ENCODE measurements around the gene TCF23.
"Not testable (repeated sequence)": the region's sequence is repeated elsewhere in the genome, so short reads cannot be mapped to it uniquely, and the experiment has no call there.

Gene TCF23

DNA sequence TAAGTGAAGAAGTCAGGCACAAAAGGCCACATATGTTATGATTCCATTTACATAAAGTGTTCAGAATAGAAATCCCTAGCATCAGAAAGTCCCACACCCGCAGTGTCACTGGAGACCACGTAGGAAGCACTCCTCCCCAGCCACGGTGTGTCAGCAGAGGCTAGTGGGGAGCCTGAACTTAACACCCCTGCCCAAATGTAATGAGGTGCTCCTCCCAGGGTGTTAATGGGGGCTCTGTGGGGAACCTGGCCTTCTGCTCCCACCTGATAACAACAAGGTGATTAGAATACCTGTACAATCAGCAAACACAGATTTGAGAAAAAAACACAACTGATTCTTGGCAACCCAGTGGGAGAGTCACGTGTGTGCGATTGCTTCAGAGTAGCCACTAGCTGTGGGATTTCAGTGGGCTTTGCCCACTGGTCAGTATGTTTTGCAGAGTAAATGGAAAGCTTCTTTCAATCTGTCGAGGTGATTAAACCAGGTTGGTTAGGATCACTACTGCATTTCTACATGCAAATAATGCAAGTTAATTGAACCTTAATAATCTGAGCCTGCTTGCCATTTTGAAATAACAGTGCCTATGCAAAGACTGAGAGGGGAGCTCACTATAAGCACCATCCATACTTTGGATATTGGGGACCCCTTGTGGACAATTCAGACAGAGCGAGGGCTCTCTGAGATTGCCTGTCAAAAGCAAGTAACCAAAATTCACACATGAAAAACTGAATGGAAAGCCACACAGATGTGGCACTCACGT, 42.4 kb downstream of the TCF23 start:
- DNase-seq, result peak; percentile 57

DNA sequence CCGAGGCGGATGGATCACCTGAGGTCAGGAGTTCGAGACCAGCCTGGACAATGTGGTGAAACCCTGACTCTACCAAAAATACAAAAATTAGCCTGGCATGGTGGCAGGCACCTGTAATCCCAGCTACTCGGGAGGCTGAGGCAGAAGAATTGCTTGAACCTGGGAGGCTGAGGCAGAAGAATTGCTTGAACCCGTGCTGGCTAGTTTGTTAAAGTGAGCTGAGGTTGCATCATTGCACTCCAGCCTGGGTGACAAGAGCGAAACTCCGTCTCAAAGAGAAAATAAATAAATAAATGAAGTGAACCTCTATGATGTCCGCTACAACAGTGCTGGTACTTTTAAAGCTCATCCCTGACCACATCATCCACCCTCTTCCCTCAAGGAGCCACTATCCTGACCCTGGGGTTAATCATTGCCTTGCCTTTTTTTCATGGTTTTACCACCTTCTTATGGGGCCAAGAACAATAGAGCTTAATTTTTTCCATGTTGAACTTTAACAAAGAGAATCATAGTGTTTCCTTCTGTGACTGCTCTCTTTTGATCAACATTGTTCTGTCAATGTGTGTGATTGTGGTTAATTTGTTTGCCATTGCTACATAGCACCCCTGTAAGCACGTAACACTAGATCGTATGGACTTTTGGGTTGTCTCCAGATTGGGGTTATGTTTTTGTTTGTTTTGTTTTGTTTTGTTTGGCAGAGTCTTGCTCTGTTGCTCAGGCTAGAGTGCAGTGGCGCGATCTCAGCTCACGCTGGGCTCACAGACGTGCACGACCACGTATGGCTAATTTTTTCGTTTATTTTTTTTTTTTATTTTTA, 45.9 kb downstream of the TCF23 start:
- DNase-seq, result no peak

DNA sequence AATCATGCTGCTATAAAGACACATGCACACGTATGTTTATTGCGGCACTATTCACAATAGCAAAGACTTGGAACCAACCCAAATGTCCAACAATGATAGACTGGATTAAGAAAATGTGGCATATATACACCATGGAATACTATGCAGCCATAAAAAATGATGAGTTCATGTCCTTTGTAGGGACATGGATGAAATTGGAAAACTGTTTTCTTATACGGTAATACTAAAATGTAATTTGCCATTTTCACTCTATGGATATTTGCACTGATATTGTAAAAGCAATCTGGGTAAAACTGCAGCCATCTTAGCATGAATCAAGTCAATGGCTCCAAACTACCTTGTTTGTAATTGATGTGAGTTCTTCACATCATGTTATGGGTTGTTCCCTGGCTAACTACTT, 47.0 kb downstream of the TCF23 start:
- DNase-seq, result not testable (repeated sequence)

DNA sequence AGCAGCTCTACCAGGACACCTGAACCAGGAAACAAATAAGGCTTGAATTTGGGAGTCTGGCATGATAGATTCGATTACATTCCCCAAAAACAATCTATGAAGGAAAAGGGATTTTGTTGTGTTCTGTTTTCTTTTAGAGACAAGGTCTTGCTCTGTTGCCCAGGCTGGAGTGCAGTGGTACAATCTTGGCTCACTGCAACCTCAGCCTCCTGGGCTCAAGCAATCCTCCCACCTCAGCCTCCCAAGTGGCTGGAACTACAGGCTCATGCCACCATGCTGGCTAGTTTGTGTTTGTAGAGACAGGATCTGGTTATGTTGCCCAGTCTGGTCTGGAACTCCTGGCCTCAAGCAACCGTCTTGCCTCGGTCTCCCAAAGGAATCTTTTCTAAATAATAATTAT, 49.3 kb downstream of the TCF23 start:
- not testable (repeated sequence) for DNase-seq

DNA sequence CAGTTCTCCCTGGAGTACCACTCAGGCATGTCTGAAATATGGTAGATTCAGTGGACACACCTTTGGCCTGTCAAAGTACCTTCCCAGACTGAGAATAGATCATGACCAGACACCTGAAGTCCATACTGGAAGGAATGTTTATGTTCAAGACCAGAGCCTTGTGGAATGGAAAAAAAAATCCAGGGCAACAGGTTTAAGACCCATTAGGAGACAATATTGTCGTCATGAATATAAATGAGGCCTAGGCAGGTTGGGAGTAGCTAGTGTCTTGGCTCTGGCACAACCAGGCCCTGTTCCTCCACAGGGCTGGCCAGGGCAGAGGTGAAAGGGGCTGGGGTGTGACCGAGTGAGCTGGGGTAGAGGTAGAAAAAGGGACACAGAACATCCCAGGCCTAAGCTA, 49.8 kb downstream of the TCF23 start:
- DNase-seq, result no peak

DNA sequence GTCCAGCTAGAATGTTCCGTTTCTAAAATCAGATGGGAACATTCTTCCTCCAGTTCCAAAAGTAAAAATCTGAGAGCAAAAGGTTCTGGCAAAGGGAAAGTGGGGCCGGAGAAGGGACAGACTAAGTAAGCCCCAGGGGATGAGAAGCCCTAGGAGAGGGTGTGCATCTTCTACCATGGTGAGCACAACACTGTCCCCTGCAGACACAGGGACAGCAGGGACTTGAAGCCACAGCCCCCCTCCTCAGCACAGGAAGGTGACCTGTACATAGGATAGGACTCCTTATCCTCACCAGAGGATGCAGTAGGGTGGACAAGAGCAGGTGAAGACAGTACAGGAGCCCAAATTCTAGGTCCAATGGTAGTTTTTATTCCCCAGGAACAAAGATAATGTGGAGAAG, 50.4 kb downstream of the TCF23 start:
- DNase-seq, result no peak

DNA sequence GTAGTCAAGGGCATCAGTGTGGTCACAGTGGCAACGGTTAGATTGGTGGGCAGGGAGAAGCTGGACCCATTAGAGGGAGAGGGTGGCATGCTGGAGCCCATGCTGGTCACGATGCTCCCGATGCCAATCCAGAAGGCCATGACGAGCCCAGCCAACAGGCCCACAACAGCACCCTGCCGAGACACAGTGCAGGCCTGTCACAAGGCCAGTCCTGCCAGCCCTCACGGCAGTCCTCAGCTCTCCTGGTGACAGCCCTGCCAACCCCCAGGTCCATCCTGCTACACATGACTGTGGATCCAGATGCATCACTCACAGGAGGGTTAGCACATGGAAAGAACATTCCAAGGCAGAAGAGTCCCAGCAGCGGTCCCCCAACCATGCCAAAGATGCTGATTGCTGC, 52.9 kb downstream of the TCF23 start:
- DNase-seq, result no peak

DNA sequence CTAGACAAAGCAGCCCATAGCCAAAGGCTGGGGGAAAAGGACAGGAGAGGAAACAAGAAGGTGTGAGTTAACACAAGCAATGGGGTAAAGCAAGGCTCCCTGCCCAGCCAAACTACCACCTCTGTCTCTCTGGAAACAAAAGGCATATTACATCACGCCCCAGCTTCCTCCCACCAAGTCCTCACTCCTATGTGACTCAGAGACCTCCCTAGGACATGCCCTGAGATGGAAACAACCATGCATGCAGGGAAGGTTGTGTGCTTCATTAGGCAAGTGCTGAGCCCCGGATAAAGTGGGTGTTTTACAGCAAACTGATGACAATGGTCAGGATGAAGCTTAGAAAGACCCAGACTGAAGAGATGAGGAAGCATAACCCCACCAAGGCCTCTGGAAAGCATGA, 54.0 kb downstream of the TCF23 start:
- DNase-seq, result no peak

DNA sequence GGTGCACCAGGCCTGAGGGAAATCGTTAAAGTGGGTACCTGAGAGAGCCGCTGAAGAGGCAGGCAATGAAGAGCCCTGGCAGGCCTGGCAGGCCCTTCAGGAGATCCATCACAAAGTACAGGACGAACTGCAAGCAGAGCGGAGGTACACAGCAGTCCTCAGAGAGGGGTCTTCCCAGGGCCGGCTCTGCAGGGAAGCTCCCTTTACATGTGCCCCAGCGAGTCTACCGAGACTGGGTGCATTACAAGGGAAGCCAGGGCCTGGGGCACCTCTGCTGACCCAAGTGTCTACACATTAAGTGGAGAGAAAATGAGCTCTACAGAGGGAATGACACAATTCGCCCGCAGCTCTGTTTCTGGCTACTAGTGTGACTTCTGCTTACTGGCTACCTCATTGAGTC, 54.9 kb downstream of the TCF23 start:
- DNase-seq, result no peak

DNA sequence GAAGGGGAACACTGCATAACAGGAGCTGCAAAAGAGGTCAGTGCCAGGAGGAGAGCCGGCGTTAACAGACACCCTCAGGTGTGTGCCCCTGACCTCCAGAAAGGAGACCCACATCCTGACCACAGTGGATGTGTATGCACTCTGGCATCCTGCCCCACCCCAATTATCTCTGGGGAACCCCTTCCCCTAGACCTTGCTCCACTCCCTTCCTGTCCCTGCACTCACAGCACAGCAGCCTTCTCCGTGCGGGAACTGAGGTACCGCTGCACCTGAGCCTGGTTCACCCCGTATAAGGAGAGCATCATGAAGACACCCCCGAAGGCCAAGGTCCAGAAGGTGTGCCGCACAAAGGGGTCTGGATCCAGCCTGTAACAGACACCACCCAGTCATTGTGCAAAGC, 55.8 kb downstream of the TCF23 start:
- no peak for DNase-seq

DNA sequence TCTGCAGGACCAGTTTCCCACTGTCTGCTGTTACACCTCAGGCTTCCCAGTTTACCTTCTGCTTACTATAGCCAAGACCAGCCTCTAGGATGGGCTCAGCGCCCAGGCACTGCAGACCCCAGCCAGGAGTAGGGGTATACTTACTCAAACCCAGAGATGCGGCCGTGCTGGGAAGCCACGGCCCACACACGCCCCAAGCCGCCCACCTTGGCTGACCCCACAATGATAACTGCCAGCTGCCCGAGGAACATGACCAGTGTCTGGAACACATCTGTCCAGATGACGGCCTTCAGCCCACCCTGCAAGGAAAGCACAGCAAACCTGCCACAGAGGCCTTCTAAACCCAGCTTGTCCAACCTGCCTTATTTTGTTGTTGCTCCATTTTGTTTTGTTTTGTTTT, 56.4 kb downstream of the TCF23 start:
- no peak for DNase-seq

DNA sequence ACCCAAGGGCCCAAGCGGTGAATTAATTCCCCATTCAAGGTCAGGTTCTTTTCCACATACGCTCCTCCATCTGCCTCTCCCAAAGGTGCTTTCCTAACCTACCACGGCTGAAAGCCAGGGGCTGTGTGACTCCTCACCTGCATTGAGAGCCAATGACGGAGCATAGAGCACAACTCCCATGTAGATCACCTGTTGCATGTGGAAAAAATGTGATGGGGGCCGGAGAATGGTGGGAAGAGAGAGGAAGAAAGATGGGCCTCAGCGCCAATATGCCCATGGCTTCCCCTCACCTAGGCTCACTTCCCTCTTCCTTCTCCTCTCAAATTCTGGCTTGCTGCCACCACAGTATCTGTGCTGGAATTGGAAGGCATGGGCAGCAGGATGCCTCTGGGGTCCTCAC, 57.5 kb downstream of the TCF23 start:
- DNase-seq, result no peak

Data from right forelimb (tissue), 1 donor.